HCEC 1CT (cell line): ENCODE data around the gene EML6.
"Not testable (repeated sequence)": the region's sequence is repeated elsewhere in the genome, so short reads cannot be mapped to it uniquely, and the experiment has no call there.

ENCODE experiments used
- DNase-seq: peaks from one replicate; pipeline ENCODE4 v3.0.0-alpha.2; 2017

Gene EML6

GRCh38 chr2:54723131-54723995 lies at the start of gene EML6:
EML6 (plus strand) TSS chr2:54723662; CDS start chr2:54725062, 1,400 bp downstream.
- DNase-seq = peak; percentile 99

GRCh38 chr2:54675281-54675680 lies 48.2 kb upstream of the EML6 start:
- DNase-seq = no peak

- DNase-seq = no peak
Measured at GRCh38 chr2:54675738-54676137, 47.7 kb upstream of the EML6 start.

GRCh38 chr2:54676656-54677055 lies 46.8 kb upstream of the EML6 start:
- no peak for DNase-seq

GRCh38 chr2:54677476-54678265 lies 45.8 kb upstream of the EML6 start:
- no peak for DNase-seq

GRCh38 chr2:54678719-54679118 lies 44.7 kb upstream of the EML6 start:
- no peak for DNase-seq

- no peak for DNase-seq
Measured at GRCh38 chr2:54680397-54681041, 42.9 kb upstream of the EML6 start.

- DNase-seq = no peak
Measured at GRCh38 chr2:54681416-54681815, 42.0 kb upstream of the EML6 start.

GRCh38 chr2:54683596-54683995 lies 39.9 kb upstream of the EML6 start:
- DNase-seq = no peak

GRCh38 chr2:54685263-54685775 lies 38.1 kb upstream of the EML6 start:
- no peak for DNase-seq

GRCh38 chr2:54687595-54688152 lies 35.8 kb upstream of the EML6 start:
- no peak for DNase-seq

- DNase-seq = no peak
Measured at GRCh38 chr2:54691445-54692135, 31.9 kb upstream of the EML6 start.

- DNase-seq = no peak
Measured at GRCh38 chr2:54692556-54692955, 30.9 kb upstream of the EML6 start.

GRCh38 chr2:54695378-54695777 lies 28.1 kb upstream of the EML6 start:
- no peak for DNase-seq

GRCh38 chr2:54697934-54698333 lies 25.5 kb upstream of the EML6 start:
- no peak for DNase-seq

- not testable (repeated sequence) for DNase-seq
Measured at GRCh38 chr2:54698926-54699325, 24.5 kb upstream of the EML6 start.

GRCh38 chr2:54699665-54700064 lies 23.8 kb upstream of the EML6 start:
- no peak for DNase-seq

- DNase-seq = peak; percentile 42
Measured at GRCh38 chr2:54701029-54701428, 22.4 kb upstream of the EML6 start.

- DNase-seq = no peak
Measured at GRCh38 chr2:54704238-54704637, 19.2 kb upstream of the EML6 start.

GRCh38 chr2:54704688-54705605 lies 18.5 kb upstream of the EML6 start:
- peak; percentile 58 for DNase-seq

- DNase-seq = no peak
Measured at GRCh38 chr2:54706622-54707021, 16.8 kb upstream of the EML6 start.
